GM23338 (cell line): ENCODE results near the gene ITGA8. TPM values are rescaled to one million over a fixed set of nuclear protein-coding genes. Genes with fewer than 3 reads are reported as not detected.

Experiments used
- ATAC-seq: fragments of 200-7000 bp; cut with Tn5 transposase; 3 replicates; pipeline ENCODE4 v1.9.1; 2020
- DNase-seq: peaks from one replicate; pipeline ENCODE4 v3.0.0-alpha.2; 2015; ENCODE audit warnings: low spot score
- H2AFZ ChIP-seq: fragments of 200-600 bp; sonication (generic); 2 replicates; pipeline ENCODE4 v1.8.0; 2016; ENCODE audit warnings: antibody characterized with exemption, mild to moderate bottlenecking, moderate library complexity
- H3F3A ChIP-seq: fragments of 200-600 bp; sonication (generic); replicated peaks from 2 replicates; pipeline ENCODE4 v1.8.0; 2017; ENCODE audit warnings: antibody characterized with exemption, mixed run types, low read depth
- H3K27ac ChIP-seq: fragments of 200-600 bp; sonication (generic); 2 replicates; pipeline ENCODE4 v1.6.1; 2016; ENCODE audit warnings: low read depth
- H3K27me3 ChIP-seq: fragments of 200-600 bp; sonication (generic); 2 replicates; pipeline ENCODE4 v1.8.0; 2016; ENCODE audit warnings: mild to moderate bottlenecking, mixed run types, moderate library complexity; ENCODE audit not compliant: insufficient read depth
- H3K36me3 ChIP-seq: fragments of 200-600 bp; sonication (generic); 2 replicates; pipeline ENCODE4 v1.8.0; 2016; ENCODE audit warnings: mild to moderate bottlenecking; ENCODE audit not compliant: insufficient read depth
- H3K4me1 ChIP-seq: fragments of 200-600 bp; sonication (generic); 2 replicates; pipeline ENCODE4 v1.8.0; 2016; ENCODE audit warnings: mild to moderate bottlenecking, moderate library complexity; ENCODE audit not compliant: insufficient read depth
- H3K4me2 ChIP-seq: fragments of 200-600 bp; sonication (generic); 2 replicates; pipeline ENCODE4 v1.7.1; 2017; ENCODE audit warnings: mixed run types
- H3K4me3 ChIP-seq: fragments of 200-600 bp; sonication (generic); 2 replicates; pipeline ENCODE4 v1.6.1; 2016; ENCODE audit warnings: mixed run types
- H3K79me2 ChIP-seq: fragments of 200-600 bp; sonication (generic); replicated peaks from 2 replicates; pipeline ENCODE4 v1.8.0; 2017; ENCODE audit warnings: mild to moderate bottlenecking; ENCODE audit not compliant: insufficient read depth
- H3K9me2 ChIP-seq: fragments of 200-600 bp; sonication (generic); 2 replicates; pipeline ENCODE4 v1.8.0; 2017; ENCODE audit not compliant: insufficient read depth
- H4K20me1 ChIP-seq: fragments of 200-600 bp; sonication (generic); replicated peaks from 2 replicates; pipeline ENCODE4 v1.8.0; 2017; ENCODE audit warnings: mild to moderate bottlenecking; ENCODE audit not compliant: insufficient read depth
- H3K27ac Mint-ChIP-seq: 2 replicates; pipeline ENCODE4 v1.8.0; 2020; ENCODE audit warnings: inconsistent platforms, mild to moderate bottlenecking, moderate library complexity, mixed read lengths
- H3K27me3 Mint-ChIP-seq: 3 replicates; pipeline ENCODE4 v1.8.0; 2022; ENCODE audit warnings: low read depth, mild to moderate bottlenecking, moderate library complexity, mixed read lengths, inconsistent platforms; ENCODE audit not compliant: insufficient read depth, poor library complexity
- H3K36me3 Mint-ChIP-seq: 3 replicates; pipeline ENCODE4 v1.8.0; 2021; ENCODE audit warnings: low read depth, mild to moderate bottlenecking, inconsistent platforms, moderate library complexity, mixed read lengths
- H3K4me1 Mint-ChIP-seq: 3 replicates; pipeline ENCODE4 v1.8.0; 2020; ENCODE audit warnings: mild to moderate bottlenecking, inconsistent platforms, mixed read lengths
- H3K4me3 Mint-ChIP-seq: 3 replicates; pipeline ENCODE4 v1.8.0; 2021; ENCODE audit warnings: moderate library complexity, mild to moderate bottlenecking, inconsistent platforms, mixed read lengths
- H3K9me3 Mint-ChIP-seq: 3 replicates; pipeline ENCODE4 v1.8.0; 2020; ENCODE audit warnings: moderate library complexity, mild to moderate bottlenecking, inconsistent platforms, mixed read lengths
- CREB1 ChIP-seq: fragments of 250-450 bp; sonication (Bioruptor Pico); IDR thresholded peaks from 2 replicates; pipeline ENCODE4 v1.5.0; 2020; ENCODE audit warnings: low read depth, mild to moderate bottlenecking, moderate library complexity
- CTCF ChIP-seq, 2 experiments: fragments of 200-600 bp in 1 of 2; sonication (generic) in 1 of 2; conservative IDR thresholded peaks; 2 replicates each; pipeline versions ENCODE4 v1.5.1 to v1.6.1; 2016 to 2017; ENCODE audit warnings: antibody characterized with exemption in 2 of 2, low read depth in 2 of 2, mild to moderate bottlenecking in 2 of 2, moderate library complexity in 1 of 2
- EZH2phosphoT487 ChIP-seq: fragments of 200-600 bp; sonication (generic); IDR thresholded peaks from one replicate; pipeline ENCODE4 v1.8.1; 2018; ENCODE audit warnings: antibody characterized with exemption; ENCODE audit not compliant: unreplicated experiment
- JUNB ChIP-seq: IDR thresholded peaks from one replicate; pipeline ENCODE4 v1.6.1; 2016; ENCODE audit warnings: antibody characterized with exemption; ENCODE audit not compliant: unreplicated experiment
- NANOG ChIP-seq: IDR thresholded peaks from 2 replicates; pipeline ENCODE4 v1.6.1; 2016; ENCODE audit warnings: antibody characterized with exemption, borderline replicate concordance
- POLR2AphosphoS5 ChIP-seq: IDR thresholded peaks from 2 replicates; pipeline ENCODE4 v1.6.1; 2016; ENCODE audit warnings: antibody characterized with exemption, low read depth
- REST ChIP-seq: IDR thresholded peaks from one replicate; pipeline ENCODE4 v1.6.1; 2018; ENCODE audit warnings: antibody characterized with exemption; ENCODE audit not compliant: unreplicated experiment
- STAT1 ChIP-seq: IDR thresholded peaks from one replicate; pipeline ENCODE4 v1.6.1; 2016; ENCODE audit warnings: antibody characterized with exemption; ENCODE audit not compliant: unreplicated experiment
- ZNF114 ChIP-seq: fragments of 250-450 bp; sonication (Bioruptor Pico); IDR thresholded peaks from 2 replicates; pipeline ENCODE4 v1.5.0; 2020; ENCODE audit warnings: mild to moderate bottlenecking, moderate library complexity
- ZNF331 ChIP-seq: fragments of 250-450 bp; sonication (Bioruptor Pico); IDR thresholded peaks from 2 replicates; pipeline ENCODE4 v1.5.0; 2020; ENCODE audit warnings: low read depth, mild to moderate bottlenecking, moderate library complexity
- polyA plus RNA-seq: library from polyadenylated mRNA; unstranded; fragments of >200 nt; fragmentation: Nextera tagmentation; extraction: Ambion mirVana; gene quantifications from 2 replicates; pipeline ENCODE4 v1.2.1, GENCODE V29; 2016
- total RNA-seq: library from RNA; depleted of rRNA; stranded (reverse); fragments of >200 nt; shearing (Covaris generic); gene quantifications from 2 replicates; pipeline ENCODE4 v1.2.3, GENCODE V29; 2014

Gene ITGA8
- total and polyA plus RNA-seq, 2 experiments from 2014 or later, result not detected

- no peak for DNase-seq
- Histone ChIP-seq H3K4me1 (no peaks in the 10 kb centered on the region), H3K27ac (no peak overlapping the region), H3K4me2 (no peak overlapping the region), H3K79me2 (no peaks in the 10 kb centered on the region), H3K27me3 (no peaks in the 10 kb centered on the region), H3F3A (no peaks in the 10 kb centered on the region), H2AFZ (no peak overlapping the region), H3K9me2 (no peaks in the 10 kb centered on the region), H3K4me3 (no peak overlapping the region), H4K20me1 (no peaks in the 10 kb centered on the region), H3K36me3 (no peaks in the 10 kb centered on the region)
- TF ChIP-seq CTCF (conservative IDR thresholded peaks at IDR 0.05; ENCODE audit: low read depth in 2 of 2), result peak in 1 of 2 experiments; percentile 33; a peak in 2 of 4 replicates
- no peak for TF ChIP-seq ZNF331
- no peaks in the 10 kb centered on the region for H3K27me3 Mint-ChIP-seq
- H3K36me3 Mint-ChIP-seq, result no peaks in the 10 kb centered on the region
- H3K9me3 Mint-ChIP-seq, result no peaks in the 10 kb centered on the region
- peaks cover 3% of the 10 kb centered on the region; the same call in 2 of the 3 replicates for H3K4me1 Mint-ChIP-seq
- H3K4me3 Mint-ChIP-seq, result no peak overlapping the region
- no peak for ATAC-seq
- H3K27ac Mint-ChIP-seq, result no peak overlapping the region
Observed at GRCh38 chr10:15684768-15685167, 35.0 kb downstream of the ITGA8 start.

GRCh38 chr10:15681076-15681475, 38.6 kb downstream of the ITGA8 start:
- H3K4me1 Mint-ChIP-seq, result peaks cover 3% of the 10 kb centered on the region; the same call in 2 of the 3 replicates
- Histone ChIP-seq H3K27me3 (no peaks in the 10 kb centered on the region), H3K79me2 (no peaks in the 10 kb centered on the region), H3K4me3 (no peak overlapping the region), H3K9me2 (no peaks in the 10 kb centered on the region), H4K20me1 (no peaks in the 10 kb centered on the region), H3K27ac (no peak overlapping the region), H2AFZ (no peak overlapping the region), H3F3A (no peaks in the 10 kb centered on the region), H3K36me3 (no peaks in the 10 kb centered on the region), H3K4me1 (no peaks in the 10 kb centered on the region), H3K4me2 (no peak overlapping the region)
- DNase-seq, result no peak
- H3K36me3 Mint-ChIP-seq, result no peaks in the 10 kb centered on the region
- no peak for ATAC-seq
- no peaks in the 10 kb centered on the region for H3K27me3 Mint-ChIP-seq
- no peak overlapping the region for H3K4me3 Mint-ChIP-seq
- no peaks in the 10 kb centered on the region for H3K9me3 Mint-ChIP-seq
- TF ChIP-seq ZNF331 (no peak), EZH2phosphoT487 (no peak), ZNF114 (CRISPR knock-in tag) (no peak), CTCF (conservative IDR thresholded peaks at IDR 0.05; ENCODE audit: low read depth in 2 of 2) (no peak), CREB1 (CRISPR knock-in tag) (no peak), NANOG (no peak), POLR2AphosphoS5 (no peak), JUNB (no peak), REST (no peak), STAT1 (no peak)
- H3K27ac Mint-ChIP-seq, result no peak overlapping the region
